MM.1S (cell line): ENCODE data around the gene HOXA13.

Experiments used
- DNase-seq: peaks from one replicate; pipeline ENCODE4 v3.0.0-alpha.2; 2015
- H2AFZ ChIP-seq: fragments of 300-600 bp; sonication (generic); 2 replicates; pipeline ENCODE4 v1.6.0; 2016; ENCODE audit warnings: antibody characterized with exemption, low read length
- H3F3A ChIP-seq: fragments of 300-600 bp; sonication (generic); 2 replicates; pipeline ENCODE4 v1.6.1; 2016; ENCODE audit warnings: mild to moderate bottlenecking, antibody characterized with exemption, low read length, moderate library complexity, mixed read lengths; ENCODE audit not compliant: insufficient read depth
- H3K27ac ChIP-seq: fragments of 300-600 bp; sonication (generic); 2 replicates; pipeline ENCODE4 v1.5.1; 2016; ENCODE audit warnings: mild to moderate bottlenecking, low read length
- H3K27me3 ChIP-seq: fragments of 300-600 bp; sonication (generic); replicated peaks from 2 replicates; pipeline ENCODE4 v1.6.0; 2016; ENCODE audit warnings: low read length; ENCODE audit not compliant: insufficient read depth
- H3K36me3 ChIP-seq: fragments of 300-600 bp; sonication (generic); replicated peaks from 2 replicates; pipeline ENCODE4 v1.6.1; 2016; ENCODE audit warnings: mild to moderate bottlenecking, low read length, mixed read lengths; ENCODE audit not compliant: insufficient read depth
- H3K4me1 ChIP-seq: fragments of 300-600 bp; sonication (generic); 2 replicates; pipeline ENCODE4 v1.6.1; 2016; ENCODE audit warnings: low read length, mixed read lengths
- H3K4me2 ChIP-seq: fragments of 300-600 bp; sonication (generic); 2 replicates; pipeline ENCODE4 v1.6.0; 2016; ENCODE audit warnings: low read depth, low read length
- H3K4me3 ChIP-seq: fragments of 300-600 bp; sonication (generic); 2 replicates; pipeline ENCODE4 v1.5.1; 2016; ENCODE audit warnings: low read length, mixed read lengths
- H3K79me2 ChIP-seq: fragments of 300-600 bp; sonication (generic); 2 replicates; pipeline ENCODE4 v1.6.1; 2016; ENCODE audit warnings: mixed run types, low read length, mixed read lengths
- H3K9ac ChIP-seq: fragments of 300-600 bp; sonication (generic); 2 replicates; pipeline ENCODE4 v1.6.1; 2016; ENCODE audit warnings: low read length, mixed read lengths
- H3K9me2 ChIP-seq: fragments of 300-600 bp; sonication (generic); replicated peaks from 2 replicates; pipeline ENCODE4 v1.6.1; 2016; ENCODE audit warnings: mild to moderate bottlenecking, low read length, mixed read lengths; ENCODE audit not compliant: insufficient read depth
- H3K9me3 ChIP-seq: fragments of 300-600 bp; sonication (generic); replicated peaks from 2 replicates; pipeline ENCODE4 v1.6.1; 2016; ENCODE audit warnings: mild to moderate bottlenecking, low read length, mixed read lengths; ENCODE audit not compliant: insufficient read depth
- H4K20me1 ChIP-seq: fragments of 300-600 bp; sonication (generic); 2 replicates; pipeline ENCODE4 v1.6.1; 2016; ENCODE audit warnings: mild to moderate bottlenecking, low read length, moderate library complexity, mixed read lengths; ENCODE audit not compliant: insufficient read depth
- EZH2 ChIP-seq: fragments of 300-600 bp; sonication (generic); optimal IDR thresholded peaks from 2 replicates; pipeline ENCODE3; 2017; ENCODE audit warnings: low read depth, mild to moderate bottlenecking, antibody characterized with exemption, low read length, mixed read lengths
- EZH2phosphoT487 ChIP-seq: fragments of 300-600 bp; sonication (generic); IDR thresholded peaks from 2 replicates; pipeline ENCODE4 v1.6.1; 2018; ENCODE audit warnings: antibody characterized with exemption, low read length
- TF ChIP-seq, protein P1 (sequence below): fragments of 300-600 bp; sonication (generic); IDR thresholded peaks from 2 replicates; pipeline ENCODE4 v1.5.1; 2016; ENCODE audit warnings: antibody characterized with exemption, low read length, mixed read lengths

HOXA13 gene

DNA sequence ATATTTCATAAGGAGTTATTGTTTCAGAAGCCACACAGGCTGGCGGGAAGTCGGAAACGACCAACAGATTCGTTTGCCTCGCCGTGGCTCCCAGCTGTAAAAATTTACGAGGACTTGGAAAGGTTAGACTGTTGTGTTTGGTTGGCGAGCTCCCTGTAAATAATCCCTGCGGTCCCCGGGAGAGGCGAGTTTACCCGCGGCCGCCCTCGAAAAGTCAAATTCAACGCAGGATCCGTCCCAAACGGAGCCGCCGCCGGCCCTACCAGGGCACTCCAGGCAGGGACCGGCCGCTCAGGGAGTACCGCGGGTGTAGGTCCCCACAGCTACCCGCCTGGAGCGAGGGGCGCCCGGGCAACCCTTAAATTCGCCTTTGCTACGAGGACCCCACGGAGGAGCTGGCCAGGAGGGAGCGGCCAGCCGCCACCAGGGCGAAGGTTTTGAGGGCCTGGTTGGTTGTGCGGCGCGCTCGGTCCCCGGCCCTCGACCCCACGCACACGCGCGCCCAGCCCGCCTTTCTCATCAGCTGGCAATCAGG, 33.8 kb downstream of the HOXA13 start:
- H4K20me1 ChIP-seq: no peaks in the 10 kb centered on the region
- no peaks in the 10 kb centered on the region for H3F3A ChIP-seq
- H3K27ac ChIP-seq: no peak overlapping the region
- no peaks in the 10 kb centered on the region for H3K9me2 ChIP-seq
- H3K4me3 ChIP-seq: no peak overlapping the region
- no peak for DNase-seq
- H3K4me1 ChIP-seq: no peaks in the 10 kb centered on the region
- no peak overlapping the region for H3K4me2 ChIP-seq
- no peak overlapping the region for H3K9ac ChIP-seq
- no peaks in the 10 kb centered on the region for H3K9me3 ChIP-seq
- H2AFZ ChIP-seq: no peak overlapping the region
- TF ChIP-seq EZH2: no peak
- TF ChIP-seq, protein P1, sequence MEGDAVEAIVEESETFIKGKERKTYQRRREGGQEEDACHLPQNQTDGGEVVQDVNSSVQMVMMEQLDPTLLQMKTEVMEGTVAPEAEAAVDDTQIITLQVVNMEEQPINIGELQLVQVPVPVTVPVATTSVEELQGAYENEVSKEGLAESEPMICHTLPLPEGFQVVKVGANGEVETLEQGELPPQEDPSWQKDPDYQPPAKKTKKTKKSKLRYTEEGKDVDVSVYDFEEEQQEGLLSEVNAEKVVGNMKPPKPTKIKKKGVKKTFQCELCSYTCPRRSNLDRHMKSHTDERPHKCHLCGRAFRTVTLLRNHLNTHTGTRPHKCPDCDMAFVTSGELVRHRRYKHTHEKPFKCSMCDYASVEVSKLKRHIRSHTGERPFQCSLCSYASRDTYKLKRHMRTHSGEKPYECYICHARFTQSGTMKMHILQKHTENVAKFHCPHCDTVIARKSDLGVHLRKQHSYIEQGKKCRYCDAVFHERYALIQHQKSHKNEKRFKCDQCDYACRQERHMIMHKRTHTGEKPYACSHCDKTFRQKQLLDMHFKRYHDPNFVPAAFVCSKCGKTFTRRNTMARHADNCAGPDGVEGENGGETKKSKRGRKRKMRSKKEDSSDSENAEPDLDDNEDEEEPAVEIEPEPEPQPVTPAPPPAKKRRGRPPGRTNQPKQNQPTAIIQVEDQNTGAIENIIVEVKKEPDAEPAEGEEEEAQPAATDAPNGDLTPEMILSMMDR: no peak
- TF ChIP-seq EZH2phosphoT487: no peak
- no peaks in the 10 kb centered on the region for H3K79me2 ChIP-seq
- no peaks in the 10 kb centered on the region for H3K36me3 ChIP-seq
- peaks cover 91% of the 10 kb centered on the region for H3K27me3 ChIP-seq

DNA sequence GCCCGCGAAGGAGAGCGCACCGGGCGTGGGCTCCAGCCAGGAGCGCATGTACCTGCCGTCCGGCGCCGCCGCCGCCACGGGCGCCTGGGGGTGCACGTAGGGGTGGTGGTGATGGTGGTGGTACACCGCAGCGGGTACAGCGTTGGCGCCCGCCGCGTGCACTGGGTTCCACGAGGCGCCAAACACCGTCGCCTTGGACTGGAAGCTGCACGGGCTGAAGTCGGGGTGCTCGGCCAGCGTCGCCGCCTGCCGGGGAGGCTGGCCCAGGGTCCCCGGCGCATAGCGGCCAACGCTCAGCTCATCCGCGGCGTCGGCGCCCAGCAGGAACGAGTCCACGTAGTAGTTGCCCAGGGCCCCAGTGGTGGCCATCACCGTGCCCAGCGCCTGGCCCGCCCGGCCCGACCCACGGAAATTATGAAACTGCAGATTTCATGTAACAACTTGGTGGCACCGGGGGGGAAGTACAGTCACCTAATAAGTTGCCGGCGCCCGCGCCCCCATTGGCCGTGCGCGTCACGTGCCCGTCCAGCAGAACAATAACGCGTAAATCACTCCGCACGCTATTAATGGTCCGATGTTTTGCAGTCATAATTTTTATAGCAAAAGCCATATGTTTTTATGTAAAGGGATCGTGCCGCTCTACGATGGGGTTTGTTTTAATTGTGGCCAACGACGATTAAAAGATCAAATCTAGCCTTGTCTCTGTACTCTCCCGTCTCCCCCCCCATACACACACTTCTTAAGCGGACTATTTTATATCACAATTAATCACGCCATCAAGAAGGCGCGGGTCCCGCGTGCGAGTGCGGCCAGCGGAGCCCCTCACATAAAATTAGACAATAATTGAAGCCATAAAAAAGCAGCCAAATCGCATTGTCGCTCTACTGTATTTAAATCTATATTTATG, 34.5 kb downstream of the HOXA13 start, which contains the start of gene HOXA9:
Gene HOXA9 (minus strand): TSS at position 449 of the 907 bp plus-strand sequence. CDS start 80 bp downstream, at position 369.
- no peak for DNase-seq
- Histone ChIP-seq H3K4me1 (0 out of 2 replicates have a peak, but pooled peaks cover under 1% of the 10 kb centered on the region), H2AFZ (no peak within 1 kb of the TSS), H4K20me1 (no peaks in the 10 kb centered on the region), H3K36me3 (no peaks in the 10 kb centered on the region), H3K9me2 (no peaks in the 10 kb centered on the region), H3K27ac (no peak within 1 kb of the TSS), H3K9ac (no peak within 1 kb of the TSS), H3K9me3 (no peaks in the 10 kb centered on the region), H3K27me3 (peaks cover 88% of the 10 kb centered on the region), H3K79me2 (no peaks in the 10 kb centered on the region), H3F3A (no peaks in the 10 kb centered on the region), H3K4me2 (no peak within 1 kb of the TSS), H3K4me3 (no peak within 1 kb of the TSS)
- TF ChIP-seq EZH2phosphoT487: no peak
- TF ChIP-seq EZH2: no peak
- TF ChIP-seq, protein P1: no peak

DNA sequence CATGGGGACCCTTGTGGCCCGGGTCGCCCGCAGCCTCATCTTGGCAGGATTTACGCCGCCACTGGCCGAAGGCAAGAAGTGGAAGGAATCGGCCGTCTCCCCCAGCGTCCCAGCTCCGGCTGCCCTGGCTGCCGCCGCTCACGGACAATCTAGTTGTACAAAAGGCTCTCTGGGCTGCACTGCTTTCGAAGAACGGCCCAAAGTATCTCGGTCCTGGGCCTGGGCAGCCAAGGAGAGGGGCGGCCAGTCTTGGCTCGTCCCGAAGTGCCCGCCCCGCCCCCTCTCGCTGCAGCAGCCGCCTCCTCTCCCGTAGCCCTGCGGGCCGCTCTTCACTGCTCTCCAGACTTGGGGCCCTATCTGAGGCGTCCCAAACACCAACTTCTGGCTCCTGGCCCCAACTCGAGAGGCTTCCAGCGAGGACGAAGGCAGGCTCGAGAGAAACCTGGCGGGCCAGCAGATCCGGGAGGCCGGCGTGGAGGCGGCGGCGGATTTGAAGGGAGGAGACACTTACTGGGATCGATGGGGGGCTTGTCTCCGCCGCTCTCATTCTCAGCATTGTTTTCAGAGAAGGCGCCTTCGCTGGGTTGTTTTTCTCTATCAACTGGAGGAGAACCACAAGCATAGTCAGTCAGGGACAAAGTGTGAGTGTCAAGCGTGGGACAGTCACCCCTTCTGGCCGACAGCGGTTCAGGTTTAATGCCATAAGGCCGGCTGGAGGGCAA, 35.4 kb downstream of the HOXA13 start:
- no peaks in the 10 kb centered on the region for H3K79me2 ChIP-seq
- no peak overlapping the region for H3K27ac ChIP-seq
- no peaks in the 10 kb centered on the region for H3F3A ChIP-seq
- no peak overlapping the region for H3K4me3 ChIP-seq
- 0 out of 2 replicates have a peak, but pooled peaks cover 4% of the 10 kb centered on the region for H3K4me1 ChIP-seq
- H3K4me2 ChIP-seq: no peak overlapping the region
- no peaks in the 10 kb centered on the region for H3K36me3 ChIP-seq
- TF ChIP-seq, protein P1: no peak
- TF ChIP-seq EZH2phosphoT487 (no peak), EZH2 (no peak)
- H3K27me3 ChIP-seq: peaks cover 91% of the 10 kb centered on the region
- no peak for DNase-seq
- no peaks in the 10 kb centered on the region for H3K9me2 ChIP-seq
- H3K9ac ChIP-seq: no peak overlapping the region
- H3K9me3 ChIP-seq: no peaks in the 10 kb centered on the region
- H2AFZ ChIP-seq: no peak overlapping the region
- H4K20me1 ChIP-seq: no peaks in the 10 kb centered on the region
